K562 (cell line): ENCODE measurements around the gene RAPGEFL1. TPM values are rescaled to one million over a fixed set of nuclear protein-coding genes. Genes with fewer than 3 reads are reported as not detected.

ENCODE experiments used
- CREB3L1 ChIP-seq: fragments of 450-650 bp; IDR thresholded peaks from 2 replicates; pipeline ENCODE4 v1.6.1; 2014; ENCODE audit warnings: low read depth, mild to moderate bottlenecking, moderate library complexity, borderline replicate concordance
- EGR1 ChIP-seq: fragments of 450-650 bp; conservative IDR thresholded peaks from 2 replicates; pipeline ENCODE4 v1.6.1; 2017; ENCODE audit warnings: mild to moderate bottlenecking
- GATAD2B ChIP-seq: fragments of 450-650 bp; IDR thresholded peaks from 2 replicates; pipeline ENCODE4 v1.6.1; 2017; ENCODE audit warnings: mild to moderate bottlenecking, borderline replicate concordance
- HNRNPK ChIP-seq: fragments of 200-400 bp; formaldehyde crosslinking; IDR thresholded peaks from one replicate; pipeline ENCODE4 v1.6.1; 2018; ENCODE audit warnings: mild to moderate bottlenecking, low read depth, low read length; ENCODE audit not compliant: poor library complexity, severe bottlenecking
- JUND ChIP-seq, 2 experiments: IDR thresholded peaks; 2 replicates in 1 of 2; 3 replicates in 1 of 2; pipeline ENCODE4 v1.6.1; 2011; ENCODE audit warnings: borderline replicate concordance in 2 of 2, low read depth in 2 of 2, low read length in 2 of 2, improper control_type of control experiment in 1 of 2, missing biosample characterization in 1 of 2, missing genetic modification characterization in 1 of 2, missing genetic modification reagents in 1 of 2
- MBD2 ChIP-seq: sonication (generic); IDR thresholded peaks from 2 replicates; pipeline ENCODE4 v1.6.1; 2016; ENCODE audit warnings: low read depth, borderline replicate concordance
- MXI1 ChIP-seq: IDR thresholded peaks from 2 replicates; pipeline ENCODE4 v1.6.1; 2011; ENCODE audit warnings: low read depth, mild to moderate bottlenecking, improper control_type of control experiment, low read length
- MYC ChIP-seq, 2 experiments: fragments of 250-450 bp in 1 of 2; sonication (Bioruptor Pico) in 1 of 2; IDR thresholded peaks; 2 replicates each; pipeline versions ENCODE4 v1.5.1 to v1.6.1; 2012 to 2021; ENCODE audit warnings: low read depth in 2 of 2, borderline replicate concordance in 1 of 2, improper control_type of control experiment in 1 of 2, low read length in 1 of 2, mild to moderate bottlenecking in 1 of 2, moderate library complexity in 1 of 2
- NR4A1 ChIP-seq, 2 experiments: fragments of 250-450 bp in 1 of 2; fragments of 450-650 bp in 1 of 2; sonication (Bioruptor Pico) in 1 of 2; IDR thresholded peaks; 2 replicates each; pipeline versions ENCODE4 v1.4.0 to v1.6.1; 2016 to 2020; ENCODE audit warnings: mild to moderate bottlenecking in 2 of 2, missing compliant biosample characterization in 1 of 2, missing genetic modification characterization in 1 of 2, moderate library complexity in 1 of 2
- POLR2G ChIP-seq: fragments of 200-400 bp; formaldehyde crosslinking; IDR thresholded peaks from 2 replicates; pipeline ENCODE4 v1.6.1; 2017; ENCODE audit warnings: low read depth, mild to moderate bottlenecking, antibody characterized with exemption, low read length, moderate library complexity
- RBBP5 ChIP-seq: fragments of 200-600 bp; sonication (generic); IDR thresholded peaks from 2 replicates; pipeline ENCODE4 v1.6.1; 2012; ENCODE audit warnings: borderline replicate concordance, mild to moderate bottlenecking, low read length, control low read depth, inconsistent platforms; ENCODE audit not compliant: insufficient read depth, poor library complexity, severe bottlenecking
- SMARCC2 ChIP-seq: fragments of 450-650 bp; IDR thresholded peaks from 2 replicates; pipeline ENCODE4 v1.6.1; 2017; ENCODE audit warnings: antibody characterized with exemption, moderate library complexity, mild to moderate bottlenecking, low read depth
- SP1 ChIP-seq: sonication (generic); formaldehyde crosslinking; IDR thresholded peaks from 2 replicates; pipeline ENCODE4 v1.8.1; 2022; ENCODE audit warnings: mild to moderate bottlenecking, missing genetic modification reagents
- XRCC3 ChIP-seq: fragments of 450-650 bp; IDR thresholded peaks from 2 replicates; pipeline ENCODE4 v1.6.1; 2017; ENCODE audit warnings: mild to moderate bottlenecking, moderate library complexity
- ZBTB11 ChIP-seq, 3 experiments: fragments of 200-800 bp in 1 of 3; fragments of 250-450 bp in 1 of 3; fragments of 450-650 bp in 1 of 3; sonication (Bioruptor Pico) in 1 of 3; sonication (Bioruptor generic) in 1 of 3; formaldehyde crosslinking in 1 of 3; IDR thresholded peaks; 2 replicates each; pipeline versions ENCODE4 v1.6.1 to v1.8.0; 2016 to 2022; ENCODE audit warnings: mild to moderate bottlenecking in 2 of 3, missing genetic modification characterization in 2 of 3, missing compliant biosample characterization in 1 of 3, moderate library complexity in 1 of 3
- ZNF134 ChIP-seq: fragments of 250-450 bp; sonication (Bioruptor Pico); conservative IDR thresholded peaks from 2 replicates; pipeline ENCODE4 v1.4.0; 2020
- ZNF408 ChIP-seq: fragments of 250-450 bp; sonication (Bioruptor Pico); IDR thresholded peaks from 2 replicates; pipeline ENCODE4 v1.4.0; 2020; ENCODE audit warnings: low read depth, mild to moderate bottlenecking, moderate library complexity
- polyA plus RNA-seq, 8 experiments: library from polyadenylated mRNA; depleted of rRNA in 4 of 8; stranded (reverse) in 5 of 8; unstranded in 3 of 8; fragments of >200 nt; fragmentation: Nextera tagmentation in 2 of 8; fragmentation: Illumina TruSeq in 1 of 8; extraction: Ambion mirVana in 2 of 8; extraction: Trizol in 1 of 8; gene quantifications; 2 replicates each; pipeline versions ENCODE4 v1.2.1 to v1.2.3, GENCODE V29; 2011 to 2014; ENCODE audit warnings: inconsistent platforms in 1 of 8, missing spikeins in 1 of 8
- total RNA-seq, 7 experiments: library from RNA; depleted of rRNA in 6 of 7; stranded (reverse); fragments of >200 nt in 6 of 7; fragmentation: Illumina TruSeq in 2 of 7; extraction: Trizol in 2 of 7; gene quantifications; 2 replicates each; pipeline versions ENCODE4 v1.2.1 to v1.2.3, GENCODE V29; 2011 to 2021; ENCODE audit warnings: low replicate concordance in 1 of 7
- TF ChIP-seq, protein P1 (sequence below): fragments of 250-450 bp; sonication (Bioruptor Pico); IDR thresholded peaks from 2 replicates; pipeline ENCODE4 v1.4.0; 2020; ENCODE audit warnings: mild to moderate bottlenecking

Gene RAPGEFL1
- total and polyA plus RNA-seq, 9 of the 15 experiments (the other 6 are each of a cell fraction or from before 2014, with no cell fraction given): 0.18 to 4.1 (median 2.1) TPM

- 0 out of 2 replicates have a peak, but pooled peaks have one; percentile 34 for TF ChIP-seq CREB3L1
- TF ChIP-seq POLR2G: peak; percentile 92
- TF ChIP-seq ZNF408 (CRISPR knock-in tag): no peak
- no peak for TF ChIP-seq ZNF134
- peak; percentile 76; the same call in 1 of the 2 replicates for TF ChIP-seq MXI1
- TF ChIP-seq HNRNPK: no peak
- TF ChIP-seq SMARCC2: no peak
- TF ChIP-seq RBBP5: peak; percentile 49
- TF ChIP-seq MBD2: peak; percentile 82; the same call in 1 of the 2 replicates
- peak in 1 of 3 experiments; percentile 86; a peak in 2 of 6 replicates for TF ChIP-seq ZBTB11 (CRISPR knock-in tag; IDR thresholded peaks at IDR 0.05)
- TF ChIP-seq EGR1: peak; percentile 81
- no peak for TF ChIP-seq NR4A1 (CRISPR knock-in tag; IDR thresholded peaks at IDR 0.05)
- TF ChIP-seq NR4A1 (tag; IDR thresholded peaks at IDR 0.05): 0 out of 2 replicates have a peak, but pooled peaks have one; percentile 27
- TF ChIP-seq, protein P1, sequence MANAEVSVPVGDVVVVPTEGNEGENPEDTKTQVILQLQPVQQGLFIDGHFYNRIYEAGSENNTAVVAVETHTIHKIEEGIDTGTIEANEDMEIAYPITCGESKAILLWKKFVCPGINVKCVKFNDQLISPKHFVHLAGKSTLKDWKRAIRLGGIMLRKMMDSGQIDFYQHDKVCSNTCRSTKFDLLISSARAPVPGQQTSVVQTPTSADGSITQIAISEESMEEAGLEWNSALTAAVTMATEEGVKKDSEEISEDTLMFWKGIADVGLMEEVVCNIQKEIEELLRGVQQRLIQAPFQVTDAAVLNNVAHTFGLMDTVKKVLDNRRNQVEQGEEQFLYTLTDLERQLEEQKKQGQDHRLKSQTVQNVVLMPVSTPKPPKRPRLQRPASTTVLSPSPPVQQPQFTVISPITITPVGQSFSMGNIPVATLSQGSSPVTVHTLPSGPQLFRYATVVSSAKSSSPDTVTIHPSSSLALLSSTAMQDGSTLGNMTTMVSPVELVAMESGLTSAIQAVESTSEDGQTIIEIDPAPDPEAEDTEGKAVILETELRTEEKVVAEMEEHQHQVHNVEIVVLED (CRISPR knock-in tag): peak; percentile 89
- no peak for TF ChIP-seq GATAD2B
- peak; percentile 81 for TF ChIP-seq SP1 (CRISPR knock-in tag)
- TF ChIP-seq MYC (IDR thresholded peaks at IDR 0.05; ENCODE audit: low read depth, low read length): peak; percentile 73
- TF ChIP-seq MYC (CRISPR knock-in tag; IDR thresholded peaks at IDR 0.05; ENCODE audit: borderline replicate concordance, low read depth): no peak
- TF ChIP-seq JUND (IDR thresholded peaks at IDR 0.05; ENCODE audit: borderline replicate concordance, low read depth, low read length): peak; percentile 64
- TF ChIP-seq JUND (tag; IDR thresholded peaks at IDR 0.05; ENCODE audit: borderline replicate concordance, low read depth, low read length): peak; percentile 57; the same call in 2 of the 3 replicates
- no peak for TF ChIP-seq XRCC3
Measured at GRCh38 chr17:40218740-40219593, 41.7 kb downstream of the RAPGEFL1 start, which contains the start of gene WIPF2 (continued).
